ENCODE data around the gene AKR1C2. TPM values are rescaled to one million over a fixed set of nuclear protein-coding genes. Genes with fewer than 3 reads are reported as not detected.

AKR1C2 gene
- total and polyA plus RNA-seq, 9 of the 15 experiments (the other 6 are each of a cell fraction or from before 2014, with no cell fraction given): 13.8 to 74.0 (median 30.5) TPM

DNA sequence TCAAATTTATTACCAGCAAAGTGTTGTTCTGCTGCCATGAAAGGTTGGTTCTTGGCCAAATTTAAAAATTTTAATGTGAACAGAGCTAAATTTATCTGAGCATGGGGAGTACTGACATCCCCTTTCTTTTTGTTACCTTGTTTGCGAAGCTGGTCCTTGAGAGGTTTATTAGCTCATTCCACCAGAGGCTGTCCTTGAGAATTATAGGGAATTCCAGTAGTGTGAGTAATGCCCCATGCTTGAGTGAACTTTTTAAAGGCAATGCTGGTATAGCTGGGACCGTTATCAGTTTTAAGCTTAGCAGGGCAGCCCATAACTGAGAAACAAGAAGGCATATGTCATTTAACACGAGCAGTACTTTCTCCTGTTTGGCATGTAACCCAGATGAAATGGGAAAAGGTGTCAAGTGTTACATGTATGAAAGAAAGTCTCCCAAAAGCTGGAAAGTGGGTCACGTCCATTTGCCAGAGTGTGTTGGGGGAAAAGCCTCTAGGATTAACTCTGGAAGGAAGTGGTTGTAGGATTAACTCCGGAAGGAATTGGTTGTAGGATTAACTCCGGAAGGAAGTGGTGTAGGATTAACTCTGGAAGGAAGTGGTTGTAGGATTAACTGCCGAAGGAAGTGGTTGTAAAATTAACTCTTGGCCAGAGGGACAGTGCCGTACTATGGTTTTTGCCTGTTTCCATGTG is 37.3 kb upstream of the AKR1C2 start:
- no peaks in the 10 kb centered on the region for H3K79me2 ChIP-seq (ENCODE audit: control insufficient read depth, insufficient read depth, low read length)
- TF ChIP-seq NR2C1 (IDR thresholded peaks at IDR 0.05): no peak; the same call in 1 of the 2 replicates
- 0 out of 2 replicates have a peak, but pooled peaks have one; percentile 24 for TF ChIP-seq NR2C1 (tag; IDR thresholded peaks at IDR 0.05)
- no peak for TF ChIP-seq TAF7 (tag; IDR thresholded peaks at IDR 0.05)
- TF ChIP-seq MTF1 (CRISPR knock-in tag; IDR thresholded peaks at IDR 0.05; ENCODE audit: borderline replicate concordance): no peak
- 0 out of 2 replicates have a peak, but pooled peaks have one; percentile 10 for TF ChIP-seq SPI1 (IDR thresholded peaks at IDR 0.05; ENCODE audit: borderline replicate concordance, low read depth, low read length)
- no peak for TF ChIP-seq ZBED1 (IDR thresholded peaks at IDR 0.05)
- 0 out of 2 replicates have a peak, but pooled peaks have one; percentile 28 for TF ChIP-seq ZNF766 (CRISPR knock-in tag; conservative IDR thresholded peaks at IDR 0.05)
- H3K4me3 ChIP-seq: no peak overlapping the region
- no peak for DNase-seq (ENCODE audit: extremely low read depth in 1 of 4, low spot score in 3 of 4)
- H2AFZ ChIP-seq (ENCODE audit: low read depth, low read length): peak overlapping the region; percentile 73
- no peaks in the 10 kb centered on the region for H3K9me1 ChIP-seq (ENCODE audit: control insufficient read depth, insufficient read depth, low read length)
- intact Hi-C loops (cut with micrococcal nuclease) (no loop called here), in situ Hi-C loops (cut with MboI) (no loop called here)
- ChIA-PET POLR2A (interaction anchor here (1.1 kb wide), 1 partner anchor 24 kb away, joined by 4 read pairs; no protein-coding TSS in a partner anchor), CTCF (ENCODE audit: low intra/inter-chr PET ratio) (no interaction called here)
- FAIRE-seq: no peak
- H4K20me1 ChIP-seq (replicated peaks; ENCODE audit: control insufficient read depth, insufficient read depth, low read length): no peaks in the 10 kb centered on the region
- H3K27ac ChIP-seq (ENCODE audit: extremely low read depth, low read depth, low read length): no peak overlapping the region
- H3K4me1 ChIP-seq (replicated peaks in 1 of 2; ENCODE audit: control insufficient read depth in 2 of 2, insufficient read depth in 2 of 2, low read length in 2 of 2): no peaks in the 10 kb centered on the region
- H3K36me3 ChIP-seq (ENCODE audit: control insufficient read depth, insufficient read depth, low read length): no peaks in the 10 kb centered on the region
- ATAC-seq: no peak
- peaks cover 2% of the 10 kb centered on the region; the same call in 1 of the 2 replicates for H3K9me3 ChIP-seq (replicated peaks; ENCODE audit: control insufficient read depth, insufficient read depth, low read depth, low read length)
- no peak overlapping the region for H3K4me2 ChIP-seq (ENCODE audit: insufficient read depth, low read length)
- no peaks in the 10 kb centered on the region for H3K27me3 ChIP-seq (ENCODE audit: control insufficient read depth in 2 of 2, insufficient read depth in 2 of 2, low read length in 2 of 2)
- 61% methylated on average over 8 of the region's 8 CpGs for WGBS (ENCODE audit: insufficient coverage, low coverage, missing lambda C conversion rate)
- H3K9ac ChIP-seq (ENCODE audit: insufficient read depth in 1 of 2, low read depth in 2 of 2, low read length in 2 of 2): no peak overlapping the region
- no TSS peak for BruUV-seq (replicated peaks)

Measured in K562 (cell line).